ENCODE measurements around the gene HLA-DMA.

Gene HLA-DMA

DNA sequence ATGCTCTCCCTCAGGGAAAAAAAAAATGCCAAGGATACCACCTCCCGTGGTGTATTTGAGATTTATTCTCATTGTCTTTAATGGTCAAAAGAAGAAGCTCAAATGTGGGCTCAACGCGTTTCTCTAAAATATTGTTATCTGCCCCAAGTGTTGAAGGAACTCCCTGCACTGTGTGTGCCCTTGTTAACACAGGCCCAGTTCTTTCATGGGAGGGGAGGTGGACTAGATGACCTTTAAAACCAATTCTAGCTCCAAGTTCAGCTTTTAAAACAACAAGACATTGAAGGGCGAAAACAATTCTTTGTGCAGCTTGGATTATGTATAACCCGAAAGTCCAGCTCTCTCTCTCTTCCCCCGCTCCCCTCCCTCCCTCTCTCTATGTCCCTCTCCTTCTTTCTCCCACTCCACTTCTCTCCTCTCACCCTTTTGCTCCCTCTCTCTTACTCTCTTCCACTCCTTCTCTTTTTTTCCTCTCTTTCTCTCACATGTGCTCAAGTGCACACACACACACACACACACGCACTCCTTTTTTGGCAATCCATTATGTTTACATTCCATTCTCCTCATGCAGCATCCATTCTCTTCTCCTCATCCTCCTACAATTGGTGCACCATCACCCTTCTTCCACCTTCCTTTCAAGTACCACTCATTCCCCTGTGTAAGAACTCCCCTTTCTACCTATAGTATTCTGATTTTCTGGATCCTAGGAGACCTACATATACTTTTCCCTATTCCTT, 20.6 kb downstream of the HLA-DMA start:
- DNase-seq (ENCODE audit: low spot score): no peak

DNA sequence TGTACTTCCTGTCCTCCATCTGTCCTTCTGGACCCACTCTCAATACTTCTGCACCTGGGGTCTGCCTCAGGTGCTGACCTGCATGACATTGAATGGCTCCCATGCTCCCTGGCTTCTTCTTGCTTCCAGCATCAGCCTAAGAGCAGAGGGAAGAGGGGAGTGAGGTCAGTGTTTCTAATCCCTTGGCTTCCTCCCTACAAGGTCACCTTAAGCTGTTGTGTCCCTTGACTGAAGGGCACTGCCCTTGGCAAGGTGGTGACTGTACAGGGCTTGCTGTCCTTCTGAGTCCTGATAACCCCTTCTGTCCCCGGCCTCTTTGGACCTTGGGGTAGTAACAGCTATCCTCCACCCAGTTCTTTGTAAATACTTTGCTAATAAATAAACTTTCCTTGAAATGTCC, 21.7 kb downstream of the HLA-DMA start:
- DNase-seq (ENCODE audit: low spot score): no peak

DNA sequence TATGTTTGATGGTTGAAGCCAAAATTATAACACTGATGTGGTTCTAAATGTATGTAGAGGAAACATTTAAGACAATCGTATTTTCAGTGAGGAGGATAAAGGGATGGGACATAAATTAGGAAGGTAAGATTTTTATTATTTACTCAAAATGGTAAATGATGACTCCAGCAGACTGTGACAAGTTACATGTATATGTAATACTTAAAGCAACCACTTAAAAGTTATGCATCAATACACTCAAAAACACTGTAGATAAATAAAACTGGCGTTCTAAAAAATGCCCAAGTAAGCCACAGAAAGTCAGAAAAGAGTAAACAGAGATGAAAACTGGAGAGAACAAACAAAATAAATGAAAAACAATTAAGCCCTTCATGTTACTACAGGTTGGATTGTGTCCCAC, 30.8 kb downstream of the HLA-DMA start:
- DNase-seq (ENCODE audit: low spot score): no peak

DNA sequence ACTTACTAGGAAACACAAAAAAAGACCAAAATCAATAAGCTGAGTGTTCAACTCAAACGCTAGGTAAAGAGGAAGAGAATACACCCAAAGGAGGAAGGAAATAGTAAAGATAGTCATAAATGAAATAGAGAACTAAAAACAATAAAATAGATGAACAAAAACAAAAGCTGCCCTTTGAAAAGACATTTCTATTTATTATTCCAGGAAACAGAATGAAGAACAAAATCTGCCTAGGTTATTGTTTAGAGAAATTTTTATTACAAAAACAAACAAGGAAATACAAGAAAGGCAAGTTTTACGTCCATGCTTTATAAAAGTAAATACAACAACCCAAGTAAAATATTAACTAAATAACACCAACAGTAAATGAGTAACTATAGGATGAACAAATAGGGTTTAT, 32.2 kb downstream of the HLA-DMA start:
- no peak for DNase-seq (ENCODE audit: low spot score)

DNA sequence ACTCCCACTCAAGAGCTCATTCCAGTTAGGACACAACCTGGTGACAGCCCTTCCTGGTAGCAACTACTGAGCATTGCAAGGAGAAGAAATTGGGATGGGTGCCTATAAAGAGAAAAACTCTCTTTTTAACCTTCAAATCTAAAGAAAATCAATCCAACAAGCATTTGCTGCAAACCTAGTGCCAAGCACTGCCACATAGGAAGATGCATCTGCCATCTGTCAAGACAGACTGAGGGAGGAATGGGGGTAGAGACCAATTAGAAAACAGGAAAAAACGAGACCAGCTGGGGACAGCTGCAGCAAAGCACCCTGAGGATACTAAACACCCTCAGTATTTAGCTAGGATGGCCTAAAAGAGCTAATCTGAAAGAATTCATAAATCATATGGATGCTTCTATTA, 39.9 kb downstream of the HLA-DMA start:
- no peak for DNase-seq (ENCODE audit: low spot score)

DNA sequence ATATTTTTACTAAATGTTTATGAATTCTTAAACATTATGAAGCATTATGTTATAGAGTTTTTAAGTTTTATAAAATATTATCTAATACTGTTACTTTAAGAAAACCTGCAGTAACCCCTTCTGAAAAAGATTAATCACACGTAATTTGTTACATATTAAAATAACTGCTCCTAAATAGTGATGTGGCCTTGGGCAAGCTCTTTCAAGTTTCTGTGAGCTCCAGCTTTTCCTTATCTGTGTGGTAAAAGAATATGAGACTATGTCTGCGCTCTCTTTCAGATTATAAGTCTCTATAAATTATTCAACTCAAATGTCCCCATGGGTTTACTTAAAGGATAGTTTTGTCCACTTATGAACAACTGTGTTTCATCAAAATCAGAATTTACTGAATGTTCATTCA, 44.0 kb downstream of the HLA-DMA start:
- no peak for DNase-seq (ENCODE audit: low spot score)

DNA sequence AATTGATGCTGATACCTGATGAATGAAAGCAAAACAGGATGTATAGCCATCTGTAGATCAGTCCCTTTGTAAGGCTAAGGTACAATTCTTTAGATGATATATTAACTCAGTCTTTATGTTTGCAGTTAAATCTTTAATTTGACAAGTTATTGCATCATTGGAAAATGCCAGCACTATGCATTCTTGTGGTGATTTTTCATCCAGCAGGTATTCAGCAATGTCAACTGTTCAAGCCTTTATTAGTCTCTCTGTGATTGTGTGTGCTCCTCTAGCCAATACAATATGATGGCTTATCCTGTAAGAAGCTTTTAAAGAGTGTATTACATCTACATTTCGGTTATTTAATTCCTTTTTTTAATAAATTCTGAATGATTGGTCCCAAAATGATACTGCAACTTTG, 46.4 kb downstream of the HLA-DMA start:
- DNase-seq (ENCODE audit: low spot score): no peak

DNA sequence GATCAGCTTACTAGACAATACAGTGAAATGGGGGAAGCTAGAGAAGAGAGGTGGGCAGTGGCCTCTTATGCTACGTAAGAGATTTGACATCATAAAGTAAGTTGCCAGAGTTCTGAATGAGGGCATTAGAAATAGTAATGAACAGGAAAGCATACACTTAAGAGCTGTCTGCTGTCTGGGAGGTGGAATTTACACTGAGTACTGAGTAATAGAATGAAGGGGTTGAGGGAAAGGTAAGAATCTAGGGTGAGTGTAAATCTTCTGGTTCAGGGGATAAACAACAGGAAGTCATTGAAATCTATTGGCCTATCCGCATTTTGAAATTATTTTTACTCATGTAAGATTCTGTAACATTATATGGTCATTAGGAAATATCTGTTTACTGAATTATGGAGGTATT, 47.8 kb downstream of the HLA-DMA start:
- DNase-seq (ENCODE audit: low spot score): no peak

DNA sequence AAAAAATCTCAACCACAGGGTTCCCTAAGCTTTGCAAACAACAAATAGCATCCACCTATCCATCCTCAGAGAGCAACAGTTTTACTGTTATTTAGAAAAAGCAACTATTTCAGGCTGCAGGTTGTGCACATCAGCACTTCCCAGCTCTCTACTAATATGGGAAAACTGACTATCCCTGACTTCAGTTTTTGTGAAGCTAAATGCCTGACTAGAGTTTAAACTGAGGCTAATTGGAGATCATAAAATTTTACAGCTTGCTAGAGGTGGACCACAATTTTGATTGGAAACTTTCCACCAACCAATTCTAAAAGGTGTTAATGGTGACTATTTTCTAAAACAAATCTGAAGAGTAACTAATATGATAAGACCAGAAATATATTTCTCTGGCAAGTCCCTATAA, 48.9 kb downstream of the HLA-DMA start:
- DNase-seq (ENCODE audit: low spot score): no peak
